Loucy (cell line): ENCODE results near the gene MS4A4E.

ENCODE experiments used
- H2AFZ ChIP-seq: fragments of 200-600 bp; sonication (generic); 2 replicates; pipeline ENCODE4 v1.6.0; 2016; ENCODE audit warnings: antibody characterized with exemption, mild to moderate bottlenecking, low read length, moderate library complexity
- H3F3A ChIP-seq: fragments of 200-600 bp; 2 replicates; pipeline ENCODE4 v1.6.0; 2016; ENCODE audit warnings: antibody characterized with exemption, low read depth, mild to moderate bottlenecking
- H3K27me3 ChIP-seq: fragments of 200-600 bp; sonication (generic); 2 replicates; pipeline ENCODE4 v1.6.1; 2014; ENCODE audit warnings: low read length, mild to moderate bottlenecking; ENCODE audit not compliant: insufficient read depth, poor library complexity, severe bottlenecking
- H3K36me3 ChIP-seq: fragments of 200-600 bp; sonication (generic); 2 replicates; pipeline ENCODE4 v1.6.1; 2016; ENCODE audit warnings: low read length; ENCODE audit not compliant: insufficient read depth
- H3K4me1 ChIP-seq: fragments of 200-600 bp; sonication (generic); 2 replicates; pipeline ENCODE4 v1.5.1; 2014; ENCODE audit warnings: low read length, mild to moderate bottlenecking; ENCODE audit not compliant: insufficient read depth, poor library complexity, severe bottlenecking
- H3K4me2 ChIP-seq: fragments of 200-600 bp; sonication (generic); 2 replicates; pipeline ENCODE4 v1.6.0; 2014; ENCODE audit warnings: antibody characterized with exemption, low read length, low read depth, mild to moderate bottlenecking; ENCODE audit not compliant: poor library complexity, severe bottlenecking
- H3K4me3 ChIP-seq: fragments of 200-600 bp; sonication (generic); 2 replicates; pipeline ENCODE4 v1.5.1; 2014; ENCODE audit warnings: low read length, mild to moderate bottlenecking, mixed read lengths; ENCODE audit not compliant: poor library complexity, severe bottlenecking
- H3K79me2 ChIP-seq: fragments of 200-600 bp; sonication (generic); 2 replicates; pipeline ENCODE4 v1.6.1; 2014; ENCODE audit warnings: low read length; ENCODE audit not compliant: insufficient read depth
- H3K9ac ChIP-seq: fragments of 200-600 bp; sonication (generic); 2 replicates; pipeline ENCODE4 v1.6.0; 2014; ENCODE audit warnings: mild to moderate bottlenecking, low read depth, low read length, moderate library complexity; ENCODE audit not compliant: poor library complexity, severe bottlenecking
- H3K9me2 ChIP-seq: fragments of 200-600 bp; sonication (generic); replicated peaks from 2 replicates; pipeline ENCODE4 v1.6.1; 2016; ENCODE audit warnings: low read depth, low read length, mixed read lengths
- H3K9me3 ChIP-seq: fragments of 200-600 bp; sonication (generic); 2 replicates; pipeline ENCODE4 v1.6.1; 2014; ENCODE audit warnings: mild to moderate bottlenecking, antibody characterized with exemption, low read length, low read depth; ENCODE audit not compliant: insufficient read depth
- H4K20me1 ChIP-seq: fragments of 200-600 bp; sonication (generic); 2 replicates; pipeline ENCODE4 v1.6.0; 2014; ENCODE audit warnings: antibody characterized with exemption, low read length, mild to moderate bottlenecking; ENCODE audit not compliant: insufficient read depth, poor library complexity, severe bottlenecking
- CTCF ChIP-seq: fragments of 200-600 bp; sonication (generic); conservative IDR thresholded peaks from 2 replicates; pipeline ENCODE4 v1.5.1; 2014; ENCODE audit warnings: mild to moderate bottlenecking, antibody characterized with exemption, low read length
- EZH2phosphoT487 ChIP-seq: fragments of 200-600 bp; IDR thresholded peaks from 2 replicates; pipeline ENCODE4 v1.6.1; 2018; ENCODE audit warnings: antibody characterized with exemption, mild to moderate bottlenecking, moderate library complexity, borderline replicate concordance

The MS4A4E gene

GRCh38 chr11:60170566-60170965 lies 72.4 kb downstream of the MS4A4E start:
- Histone ChIP-seq H3K27me3 (peaks cover 47% of the 10 kb centered on the region), H3K9me2 (no peaks in the 10 kb centered on the region), H3K79me2 (no peaks in the 10 kb centered on the region), H3K36me3 (no peaks in the 10 kb centered on the region), H3K9me3 (peaks cover 16% of the 10 kb centered on the region; the same call in 1 of the 2 replicates), H2AFZ (no peak overlapping the region), H3K9ac (no peak overlapping the region), H3K4me3 (no peak overlapping the region), H3F3A (no peaks in the 10 kb centered on the region), H3K4me2 (no peak overlapping the region), H4K20me1 (no peaks in the 10 kb centered on the region), H3K4me1 (peaks cover 5% of the 10 kb centered on the region)
- TF ChIP-seq EZH2phosphoT487 = no peak
- TF ChIP-seq CTCF = no peak

- no peak overlapping the region for H3K4me2 ChIP-seq
- H3K9me3 ChIP-seq = peaks cover 16% of the 10 kb centered on the region; the same call in 1 of the 2 replicates
Measured at GRCh38 chr11:60169264-60169915, 73.5 kb downstream of the MS4A4E start.

GRCh38 chr11:60168306-60168705 lies 74.6 kb downstream of the MS4A4E start:
- H3K27me3 ChIP-seq = peaks cover 28% of the 10 kb centered on the region
- no peaks in the 10 kb centered on the region for H4K20me1 ChIP-seq
- no peak overlapping the region for H2AFZ ChIP-seq
- H3K9me3 ChIP-seq = peaks cover 16% of the 10 kb centered on the region; the same call in 1 of the 2 replicates
- no peaks in the 10 kb centered on the region for H3K4me1 ChIP-seq
- no peaks in the 10 kb centered on the region for H3F3A ChIP-seq
- TF ChIP-seq EZH2phosphoT487 = no peak
- TF ChIP-seq CTCF = no peak
- no peaks in the 10 kb centered on the region for H3K9me2 ChIP-seq
- no peak overlapping the region for H3K4me3 ChIP-seq
- H3K36me3 ChIP-seq = no peaks in the 10 kb centered on the region
- no peaks in the 10 kb centered on the region for H3K79me2 ChIP-seq
- H3K9ac ChIP-seq = no peak overlapping the region
- H3K4me2 ChIP-seq = no peak overlapping the region

More at GRCh38 chr11:60169264-60169915, 73.5 kb downstream of the MS4A4E start:
- no peaks in the 10 kb centered on the region for H3K36me3 ChIP-seq
- no peaks in the 10 kb centered on the region for H3K9me2 ChIP-seq
- H3F3A ChIP-seq = no peaks in the 10 kb centered on the region
- no peaks in the 10 kb centered on the region for H3K4me1 ChIP-seq
- H3K9ac ChIP-seq = no peak overlapping the region
- H3K79me2 ChIP-seq = no peaks in the 10 kb centered on the region
- H2AFZ ChIP-seq = no peak overlapping the region
- peaks cover 39% of the 10 kb centered on the region for H3K27me3 ChIP-seq
- no peak overlapping the region for H3K4me3 ChIP-seq
- no peaks in the 10 kb centered on the region for H4K20me1 ChIP-seq
- TF ChIP-seq EZH2phosphoT487 (no peak), CTCF (peak; percentile 55)
